Measurements from ENCODE around the gene ARRDC1.

DNA sequence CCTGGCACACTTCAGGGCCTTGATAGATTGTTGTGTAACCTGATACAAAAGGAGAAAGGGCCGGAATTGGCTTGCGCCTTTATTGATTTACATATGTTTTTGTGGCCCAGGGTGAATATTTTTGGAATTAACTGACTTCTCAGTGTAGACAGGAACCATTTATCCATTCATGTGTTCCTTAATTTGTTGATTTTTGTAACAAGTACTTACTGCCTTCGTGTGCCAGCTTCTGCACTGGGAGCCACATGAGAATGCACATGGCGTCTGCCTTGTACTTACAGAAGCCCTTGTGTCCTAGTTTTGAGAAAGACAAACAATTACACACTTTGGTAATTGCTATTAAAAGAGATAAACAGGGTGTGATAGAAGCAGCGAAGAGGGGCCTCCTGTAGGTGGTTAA, 39.7 kb downstream of the ARRDC1 start:
- TF ChIP-seq FOXM1 (IDR thresholded peaks at IDR 0.05; ENCODE audit: low read depth) (no peak), FOSL2 (IDR thresholded peaks at IDR 0.05; ENCODE audit: borderline replicate concordance, low read depth) (no peak), POLR2AphosphoS5 (IDR thresholded peaks at IDR 0.05; ENCODE audit: low read depth, low read length) (no peak), GABPA (IDR thresholded peaks at IDR 0.05; ENCODE audit: low read depth) (no peak), CHD2 (IDR thresholded peaks at IDR 0.05; ENCODE audit: low read length, partially characterized antibody) (no peak), NFIC (IDR thresholded peaks at IDR 0.05; ENCODE audit: borderline replicate concordance) (no peak), RAD21 (IDR thresholded peaks at IDR 0.05; ENCODE audit: low read length) (no peak), RCOR1 (IDR thresholded peaks at IDR 0.05; ENCODE audit: low read length) (no peak)
- TF ChIP-seq, protein P1, sequence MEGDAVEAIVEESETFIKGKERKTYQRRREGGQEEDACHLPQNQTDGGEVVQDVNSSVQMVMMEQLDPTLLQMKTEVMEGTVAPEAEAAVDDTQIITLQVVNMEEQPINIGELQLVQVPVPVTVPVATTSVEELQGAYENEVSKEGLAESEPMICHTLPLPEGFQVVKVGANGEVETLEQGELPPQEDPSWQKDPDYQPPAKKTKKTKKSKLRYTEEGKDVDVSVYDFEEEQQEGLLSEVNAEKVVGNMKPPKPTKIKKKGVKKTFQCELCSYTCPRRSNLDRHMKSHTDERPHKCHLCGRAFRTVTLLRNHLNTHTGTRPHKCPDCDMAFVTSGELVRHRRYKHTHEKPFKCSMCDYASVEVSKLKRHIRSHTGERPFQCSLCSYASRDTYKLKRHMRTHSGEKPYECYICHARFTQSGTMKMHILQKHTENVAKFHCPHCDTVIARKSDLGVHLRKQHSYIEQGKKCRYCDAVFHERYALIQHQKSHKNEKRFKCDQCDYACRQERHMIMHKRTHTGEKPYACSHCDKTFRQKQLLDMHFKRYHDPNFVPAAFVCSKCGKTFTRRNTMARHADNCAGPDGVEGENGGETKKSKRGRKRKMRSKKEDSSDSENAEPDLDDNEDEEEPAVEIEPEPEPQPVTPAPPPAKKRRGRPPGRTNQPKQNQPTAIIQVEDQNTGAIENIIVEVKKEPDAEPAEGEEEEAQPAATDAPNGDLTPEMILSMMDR (IDR thresholded peaks at IDR 0.05): no peak
- TF ChIP-seq, protein P2, sequence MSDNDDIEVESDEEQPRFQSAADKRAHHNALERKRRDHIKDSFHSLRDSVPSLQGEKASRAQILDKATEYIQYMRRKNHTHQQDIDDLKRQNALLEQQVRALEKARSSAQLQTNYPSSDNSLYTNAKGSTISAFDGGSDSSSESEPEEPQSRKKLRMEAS (IDR thresholded peaks at IDR 0.05; ENCODE audit: low read depth): no peak
